DMS153 (cell line): ENCODE data around the gene COBL.

ENCODE experiments used
- DNase-seq: peaks from one replicate; lab custom pipeline; 2025; lab: John Stamatoyannopoulos, UW

COBL gene

DNA sequence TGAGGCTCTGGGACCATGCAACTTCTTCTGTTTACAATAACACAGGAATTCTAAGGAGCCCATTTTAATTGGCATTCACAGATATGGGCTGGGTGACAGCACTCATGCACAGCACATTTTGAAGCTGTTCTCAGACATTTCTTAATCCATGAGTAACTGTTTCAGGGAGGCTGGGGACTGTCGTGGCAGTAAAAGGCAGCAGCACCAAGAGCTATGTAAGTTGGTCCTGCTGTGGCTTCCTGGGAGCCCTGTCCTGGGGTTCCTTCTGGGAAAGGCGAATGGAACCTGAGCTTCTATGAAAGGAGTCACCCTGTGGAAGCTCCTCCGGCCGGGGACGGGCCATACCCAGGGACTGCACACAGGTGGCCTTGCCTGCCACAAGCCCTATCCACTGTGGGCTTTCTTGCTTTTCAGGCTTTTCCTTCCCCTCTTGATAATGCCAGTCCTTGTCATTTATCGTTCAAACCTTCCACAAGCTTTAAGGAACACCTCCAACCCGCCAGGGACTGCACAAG is 40.5 kb downstream of the COBL start:
- no peak for DNase-seq

DNA sequence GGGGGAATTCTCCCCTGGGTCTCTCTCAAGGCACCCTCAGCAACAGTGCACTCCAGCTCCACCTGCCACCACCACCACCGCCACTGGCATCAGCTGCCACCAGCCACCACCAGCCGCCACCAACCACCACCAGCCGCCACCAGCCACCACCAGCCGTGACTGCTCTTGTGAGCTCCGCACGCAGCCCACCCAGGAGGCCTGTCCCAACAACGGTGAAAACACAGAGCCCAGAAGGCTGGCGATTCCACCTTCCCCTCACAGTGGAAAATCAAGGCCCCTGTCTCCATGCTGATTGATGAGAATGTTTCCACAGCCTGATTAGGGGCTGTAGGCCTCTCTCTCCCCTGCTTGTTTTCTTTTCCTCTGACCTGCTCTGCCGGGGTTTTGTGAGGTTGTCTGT is 41.1 kb downstream of the COBL start:
- DNase-seq: no peak

DNA sequence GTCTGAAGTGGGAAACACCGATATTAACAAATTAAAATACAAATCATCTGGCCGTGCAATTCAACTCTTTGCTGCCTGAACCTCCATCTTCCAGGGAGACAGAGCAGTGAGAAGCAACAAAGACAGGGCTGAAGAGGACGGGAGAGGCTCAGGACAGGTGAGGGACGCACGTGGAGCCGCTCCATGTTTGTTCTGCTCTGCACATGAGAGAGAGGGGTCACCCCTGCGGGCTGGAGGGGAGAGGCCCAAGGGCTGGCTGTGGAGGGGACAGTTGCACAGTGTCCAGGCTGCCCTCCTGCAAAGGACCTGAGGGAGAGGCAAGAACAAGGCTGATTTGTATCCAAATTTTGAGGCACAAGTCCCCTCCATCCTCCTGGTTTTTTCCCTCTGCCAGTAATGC is 41.7 kb downstream of the COBL start:
- no peak for DNase-seq

DNA sequence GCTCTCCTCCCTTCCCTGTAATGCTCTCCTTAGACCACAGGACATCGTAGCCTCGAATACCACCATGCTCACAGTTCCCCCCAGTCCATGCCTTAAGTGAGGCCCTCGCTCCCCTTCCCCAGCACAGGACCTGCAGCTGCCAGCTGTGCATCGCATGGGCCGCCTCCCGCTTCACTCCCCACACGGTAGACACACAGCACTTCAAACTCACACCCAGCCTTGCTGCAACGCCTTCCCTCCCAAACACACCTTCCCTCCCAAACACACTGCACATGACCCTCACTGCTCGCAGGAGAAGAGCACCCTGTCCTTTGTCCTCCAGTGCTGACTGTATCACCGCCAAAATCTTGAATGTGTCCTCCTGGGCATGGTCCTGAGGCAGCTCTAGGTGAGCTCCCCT is 42.6 kb downstream of the COBL start:
- no peak for DNase-seq

DNA sequence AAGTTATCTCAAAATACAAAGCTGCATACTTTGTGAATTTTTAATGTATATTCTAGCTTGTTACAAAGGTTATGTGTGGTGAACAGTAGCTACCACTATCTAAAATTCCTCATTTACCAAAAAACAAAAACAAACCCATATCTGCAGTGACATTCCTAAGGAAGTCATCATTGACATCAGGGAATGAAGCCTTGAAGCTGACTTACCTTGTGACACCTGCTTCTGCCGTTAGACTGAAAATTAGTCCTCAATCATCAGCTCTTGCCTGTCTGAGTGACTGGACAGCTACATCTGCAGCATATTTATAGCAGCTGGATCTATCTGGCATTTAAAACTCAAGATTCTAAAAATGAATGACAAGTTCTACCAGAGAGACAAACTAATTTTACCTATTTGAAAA is 43.2 kb downstream of the COBL start:
- DNase-seq: no peak

DNA sequence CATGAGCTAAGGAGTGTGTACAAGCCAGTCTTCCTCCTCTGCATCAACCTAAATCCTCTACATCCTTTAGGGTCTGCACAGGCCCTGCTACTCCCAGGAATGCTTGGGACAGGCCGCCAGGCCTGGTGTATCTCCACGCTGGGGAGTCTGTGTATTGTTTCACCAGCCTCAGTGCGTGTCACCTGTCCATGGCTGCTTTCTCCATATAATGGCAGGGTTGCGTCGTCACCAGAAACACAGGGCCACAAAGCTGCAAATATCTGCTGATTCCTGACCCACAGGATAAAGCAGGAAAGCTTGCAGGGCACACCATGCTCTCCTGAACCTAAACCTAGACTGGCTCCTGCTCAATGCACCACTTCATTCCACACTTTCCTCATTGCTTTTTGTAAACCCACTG is 45.6 kb downstream of the COBL start:
- DNase-seq: no peak

DNA sequence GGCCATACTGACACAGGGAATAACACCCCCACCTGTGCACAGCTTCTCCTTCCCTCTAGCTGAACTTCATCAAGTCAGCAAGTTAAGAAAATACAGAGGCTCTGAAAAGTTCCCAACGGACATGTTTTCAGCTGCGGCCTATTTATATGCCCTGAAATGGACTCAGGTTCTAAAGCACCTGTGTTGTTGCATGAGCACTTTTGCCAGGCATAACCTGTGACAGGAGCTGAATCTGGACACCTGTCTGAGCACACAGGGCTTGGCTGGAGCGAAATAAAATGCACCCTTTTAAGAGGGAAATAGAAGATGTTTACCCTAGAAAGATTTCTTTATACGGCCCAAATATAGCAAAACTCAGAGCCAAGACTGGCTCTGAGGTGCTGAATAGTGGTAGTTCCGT is 46.7 kb downstream of the COBL start:
- no peak for DNase-seq

DNA sequence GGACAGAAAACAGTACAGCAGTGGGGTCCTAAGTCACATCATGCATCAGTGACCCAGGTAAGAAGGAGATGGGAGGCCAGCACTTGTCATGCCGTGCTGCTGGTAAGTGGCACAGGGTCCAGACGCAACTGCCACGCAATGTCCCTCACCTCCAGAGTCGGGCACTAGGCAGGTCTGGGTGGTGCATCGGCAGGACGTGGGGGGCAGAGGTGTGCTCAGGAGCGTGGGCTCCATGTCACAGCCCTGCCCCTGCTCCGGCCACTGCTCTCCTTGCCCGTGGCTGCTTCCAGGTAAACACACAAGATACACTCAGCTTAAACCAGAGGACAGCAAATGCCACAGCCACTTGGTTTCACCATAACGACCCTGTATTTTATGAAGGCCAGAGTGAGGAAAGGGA is 47.3 kb downstream of the COBL start:
- DNase-seq: no peak

DNA sequence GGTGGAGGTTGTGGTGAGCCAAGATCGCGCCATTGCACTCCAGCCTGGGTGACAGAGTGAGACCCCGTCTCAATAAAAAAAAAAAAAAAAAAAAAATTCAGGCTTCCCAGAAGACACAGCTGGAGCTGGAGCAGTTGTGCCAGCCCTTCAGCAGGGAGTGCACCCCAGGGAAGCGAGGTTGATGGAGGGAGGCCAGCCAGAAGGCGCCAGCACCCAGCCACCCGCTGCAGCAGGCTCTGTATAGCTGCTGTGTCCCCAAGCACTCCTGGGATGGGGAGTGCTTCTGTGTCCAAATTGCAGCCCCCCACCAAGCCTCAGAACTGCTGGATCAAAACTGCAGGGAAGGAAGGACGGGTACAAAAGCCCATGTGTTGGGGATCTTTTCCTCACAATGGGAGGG is 47.8 kb downstream of the COBL start:
- no peak for DNase-seq

DNA sequence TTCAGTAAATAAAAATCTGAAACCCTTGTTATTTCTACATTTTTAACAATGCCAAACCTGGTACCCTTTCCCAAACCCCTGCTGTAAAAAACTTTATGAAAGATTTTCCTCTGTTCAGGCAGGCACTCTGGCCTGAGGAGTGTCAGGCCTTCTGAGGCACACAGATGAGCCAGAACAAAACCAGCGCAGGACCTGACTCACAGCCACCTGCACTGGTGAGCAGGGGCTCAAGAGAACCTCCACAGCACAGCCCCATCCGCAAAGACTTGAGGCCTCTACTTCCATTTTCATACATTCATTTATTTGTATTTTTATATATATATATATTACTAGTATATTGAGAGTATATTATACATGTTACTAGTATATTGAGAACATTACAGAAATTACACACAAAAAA is 49.4 kb downstream of the COBL start:
- no peak for DNase-seq

DNA sequence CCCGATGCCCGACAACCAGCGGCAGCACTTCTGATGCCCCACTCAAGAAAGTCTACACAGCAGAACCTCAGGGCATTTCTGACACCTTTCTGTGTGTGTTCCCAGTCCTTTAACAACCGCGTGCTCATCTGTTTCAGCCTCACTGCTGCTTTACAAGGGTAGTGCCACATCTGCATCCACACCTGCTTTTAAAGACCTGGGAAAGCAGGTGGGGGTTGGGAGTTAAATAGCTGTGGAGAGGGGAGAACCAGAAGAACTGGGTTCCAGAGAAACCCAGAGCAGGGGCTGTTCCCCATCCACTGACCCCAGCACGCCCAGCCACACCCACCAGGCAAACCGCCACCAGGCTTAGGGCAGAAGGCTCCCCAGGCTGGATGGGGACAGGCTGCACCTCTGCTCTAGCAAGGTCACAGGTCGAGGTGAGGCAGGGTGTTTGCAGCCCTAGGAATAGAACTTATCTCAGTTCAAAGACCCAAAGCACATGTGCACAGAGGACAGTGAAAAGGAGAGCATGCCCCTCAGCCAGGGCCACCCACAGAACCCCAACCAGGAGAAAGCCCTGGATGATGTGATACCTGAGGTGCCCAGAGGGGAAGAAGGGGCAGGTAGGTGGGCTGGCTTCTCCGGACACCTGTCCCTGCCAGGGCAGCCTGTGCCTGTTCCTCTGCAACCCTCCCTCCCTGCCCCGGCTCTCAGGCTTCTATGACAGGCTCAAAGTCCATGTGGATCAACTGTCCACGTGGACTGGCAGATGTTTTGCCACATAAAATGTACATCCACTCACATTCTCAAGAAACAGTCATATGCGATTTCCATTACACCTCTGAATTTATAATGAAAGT is 51.3 kb downstream of the COBL start:
- no peak for DNase-seq

DNA sequence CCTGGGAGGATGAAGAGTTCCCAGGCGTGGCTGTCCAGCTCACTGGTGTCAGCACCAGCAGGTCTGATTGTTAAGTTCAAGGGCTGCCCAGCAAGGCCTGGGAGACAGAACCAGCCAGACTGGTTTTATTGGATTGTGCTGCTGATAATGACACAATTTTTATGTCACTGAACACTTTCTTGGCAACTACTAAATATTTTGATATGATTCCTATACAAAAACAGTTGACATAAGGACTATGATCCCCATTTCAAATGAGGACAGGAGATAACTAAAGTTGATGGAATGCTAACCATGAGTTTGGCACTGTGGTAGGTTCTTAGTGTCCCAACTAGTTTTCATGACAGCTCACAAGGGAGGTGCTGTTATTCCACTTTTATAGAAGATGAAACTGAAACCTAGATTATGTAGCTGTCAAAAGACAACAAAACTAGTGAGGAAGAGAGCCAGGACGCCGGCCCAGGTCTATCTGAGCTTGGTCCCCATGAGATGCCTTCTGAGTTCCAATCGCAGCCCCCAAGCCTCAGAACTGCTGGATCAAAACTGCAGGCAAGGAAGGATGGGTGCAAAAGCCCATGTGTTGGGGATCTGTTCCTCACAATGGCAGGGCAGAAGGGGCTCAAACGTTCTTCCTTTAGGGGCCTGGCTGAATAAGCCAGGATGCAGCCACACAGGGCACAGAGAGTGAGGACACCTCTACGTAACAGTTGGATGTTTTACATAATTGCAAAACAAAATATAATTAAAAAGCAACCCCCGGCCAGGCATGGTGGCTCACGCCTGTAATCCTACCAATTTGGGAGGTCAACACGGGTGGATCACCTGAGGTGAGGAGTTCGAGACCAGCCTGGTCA is 52.8 kb downstream of the COBL start:
- peak; percentile 58 for DNase-seq

DNA sequence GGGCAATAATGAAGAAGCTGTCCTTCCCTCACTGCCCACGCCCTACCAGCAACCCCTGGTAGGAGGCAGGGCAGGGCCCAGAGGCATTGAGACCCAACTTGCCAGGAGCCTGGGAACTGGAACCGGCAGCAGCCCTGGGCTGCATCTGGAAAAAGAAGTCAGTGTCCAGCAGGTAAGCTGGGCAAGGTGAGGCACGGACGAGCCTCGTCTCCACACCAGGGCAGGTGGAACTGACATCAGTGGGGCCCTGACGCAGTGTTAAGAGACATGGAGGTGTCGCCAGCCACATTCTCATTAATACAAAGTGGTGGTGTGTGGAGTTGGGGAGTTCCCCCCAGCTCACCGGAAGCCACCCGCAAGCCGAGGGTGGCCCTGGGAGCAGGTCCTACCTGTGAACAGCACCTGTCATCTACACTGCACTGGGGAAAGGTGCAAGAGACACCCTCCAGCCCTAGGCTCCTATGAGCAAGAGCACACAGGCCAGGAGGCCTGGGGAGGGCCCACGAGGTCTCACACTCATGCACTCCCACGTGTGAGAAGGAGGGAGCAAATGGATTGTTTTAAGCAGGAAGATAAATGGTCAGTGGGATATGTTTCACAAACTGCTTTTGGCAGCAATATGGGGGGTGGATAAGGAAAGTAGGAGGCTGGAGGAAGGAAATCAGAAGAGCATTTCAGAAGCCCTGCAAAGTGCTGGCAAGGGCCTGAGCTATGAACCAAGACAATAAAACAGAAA is 53.6 kb downstream of the COBL start:
- no peak for DNase-seq

DNA sequence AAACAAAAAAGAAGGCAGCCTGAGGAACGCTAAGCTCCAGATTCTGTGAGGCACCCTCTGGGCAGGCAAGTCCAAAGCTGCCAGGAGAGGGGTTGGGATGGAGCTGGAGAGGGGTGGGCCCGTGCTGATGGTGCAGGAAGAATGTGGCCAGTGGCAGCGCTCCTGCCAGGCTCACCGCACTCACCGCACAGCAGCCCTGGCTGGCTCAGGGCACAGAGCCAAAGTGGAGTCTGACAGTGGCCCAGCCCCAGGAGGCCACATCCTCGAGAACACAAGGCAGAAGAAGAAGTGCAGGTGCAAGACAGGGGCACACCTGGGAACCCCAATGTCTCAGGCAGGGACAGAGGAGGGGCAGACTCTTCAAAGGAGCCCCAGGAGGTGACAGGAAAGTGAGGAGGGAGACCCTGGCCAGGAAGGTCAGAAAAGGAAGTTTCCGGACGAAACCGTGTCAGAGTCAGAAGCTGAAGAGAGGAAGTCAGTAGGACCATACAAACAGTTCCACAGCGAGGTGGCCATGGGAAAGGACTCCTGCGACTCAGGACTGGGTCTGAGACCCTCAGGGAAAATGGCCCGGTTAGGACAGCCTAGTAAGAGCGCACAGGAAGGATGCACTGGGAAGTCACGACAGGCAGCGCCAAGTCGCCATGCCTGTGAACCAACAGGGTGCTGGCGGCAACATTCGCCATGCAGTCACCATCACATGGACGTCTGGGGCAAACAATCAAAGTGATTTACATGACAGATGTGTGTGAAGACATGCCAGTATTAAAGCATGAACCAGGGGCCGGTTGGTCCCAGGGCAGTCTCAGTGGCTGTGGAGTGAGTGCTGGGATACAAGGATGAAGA is 54.4 kb downstream of the COBL start:
- DNase-seq: no peak

DNA sequence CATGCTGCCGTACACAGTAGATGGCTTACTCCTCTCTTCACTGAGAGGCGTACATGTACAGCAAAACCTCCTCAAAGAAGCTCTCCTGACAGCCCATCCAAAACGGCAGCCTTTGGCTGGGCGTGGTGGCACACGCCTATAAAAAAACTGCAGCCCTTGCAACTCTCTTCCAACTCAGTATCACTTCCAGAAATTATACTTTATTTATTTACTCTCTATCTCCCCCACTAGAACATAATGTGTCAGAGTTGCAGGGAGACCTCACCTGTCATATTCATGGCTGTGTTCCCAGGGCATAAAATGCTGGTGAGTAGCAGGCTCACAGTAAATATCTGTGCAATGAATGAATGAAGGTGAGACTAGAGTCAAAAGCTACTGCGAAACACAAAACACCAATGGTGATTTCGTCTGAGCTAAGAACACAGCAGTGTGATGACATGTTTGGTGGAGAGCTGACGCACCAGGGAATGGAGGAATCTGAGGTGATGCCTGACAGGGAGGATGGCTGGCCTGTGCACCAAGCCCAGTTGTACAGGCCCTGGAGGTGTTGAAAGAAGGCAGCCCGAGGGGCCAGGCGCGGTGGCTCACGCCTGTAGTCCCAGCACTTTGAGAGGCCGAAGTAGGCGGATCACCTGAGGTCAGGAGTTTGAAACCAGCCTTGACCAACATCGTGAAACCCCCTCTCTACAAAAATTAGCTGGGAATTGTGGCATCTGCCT is 55.3 kb downstream of the COBL start:
- DNase-seq: peak; percentile 42

DNA sequence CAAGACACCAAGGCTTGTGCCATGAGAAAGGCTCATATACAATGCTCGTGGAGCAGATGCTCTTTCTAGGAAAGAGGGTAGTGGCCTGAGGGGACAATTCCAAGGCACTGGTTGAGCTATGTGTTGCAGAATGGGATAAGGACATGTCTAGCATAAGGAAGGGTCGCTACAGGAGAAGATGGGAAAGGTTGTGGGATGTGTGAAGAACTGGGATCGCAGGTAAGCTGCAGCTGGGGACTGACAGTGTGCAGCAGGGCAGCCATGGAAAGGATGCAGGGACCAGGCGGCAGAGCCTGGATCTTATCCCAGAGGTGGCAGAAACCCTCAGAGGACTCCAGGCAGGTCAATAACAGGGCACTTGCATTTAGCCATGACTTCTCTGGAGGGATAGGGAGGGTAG is 56.1 kb downstream of the COBL start:
- DNase-seq: no peak

DNA sequence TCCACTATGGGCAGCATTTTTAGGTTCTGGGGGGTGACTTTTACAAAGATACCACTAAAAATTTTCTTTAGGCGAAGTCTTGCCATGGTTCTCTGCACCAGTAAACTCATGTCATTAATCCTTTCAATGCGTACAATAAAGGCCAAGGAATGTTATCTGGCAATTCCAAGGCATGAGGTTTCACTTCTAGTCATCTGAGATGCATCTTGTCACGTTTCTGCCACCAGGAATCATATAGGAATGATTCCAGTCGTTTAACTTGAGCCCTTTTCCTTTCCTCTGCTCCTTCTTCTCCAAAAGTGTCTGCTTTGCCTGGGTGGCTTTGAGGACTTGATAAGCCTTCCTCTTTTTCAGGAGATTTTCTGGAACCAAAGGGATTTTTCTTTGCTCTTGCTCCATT is 56.8 kb downstream of the COBL start:
- no peak for DNase-seq

DNA sequence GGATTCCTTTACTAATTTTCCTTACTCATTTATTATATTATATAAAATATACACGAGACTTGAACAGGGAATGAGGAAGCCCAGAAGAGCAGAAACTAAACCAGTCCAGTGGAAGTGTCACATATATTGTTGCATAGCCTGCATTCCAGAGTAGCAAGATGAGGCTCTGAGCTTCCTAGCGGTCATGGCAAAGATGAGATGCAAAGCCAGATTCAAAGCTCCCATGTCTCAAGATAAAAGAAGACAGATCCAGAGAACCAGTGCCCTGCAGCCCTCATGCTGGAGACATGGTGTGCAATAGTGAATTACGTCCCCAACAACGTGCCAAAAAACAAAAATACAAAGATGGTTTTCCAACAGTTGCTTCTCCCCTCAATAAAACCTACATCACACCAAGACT is 59.7 kb downstream of the COBL start:
- DNase-seq: no peak

DNA sequence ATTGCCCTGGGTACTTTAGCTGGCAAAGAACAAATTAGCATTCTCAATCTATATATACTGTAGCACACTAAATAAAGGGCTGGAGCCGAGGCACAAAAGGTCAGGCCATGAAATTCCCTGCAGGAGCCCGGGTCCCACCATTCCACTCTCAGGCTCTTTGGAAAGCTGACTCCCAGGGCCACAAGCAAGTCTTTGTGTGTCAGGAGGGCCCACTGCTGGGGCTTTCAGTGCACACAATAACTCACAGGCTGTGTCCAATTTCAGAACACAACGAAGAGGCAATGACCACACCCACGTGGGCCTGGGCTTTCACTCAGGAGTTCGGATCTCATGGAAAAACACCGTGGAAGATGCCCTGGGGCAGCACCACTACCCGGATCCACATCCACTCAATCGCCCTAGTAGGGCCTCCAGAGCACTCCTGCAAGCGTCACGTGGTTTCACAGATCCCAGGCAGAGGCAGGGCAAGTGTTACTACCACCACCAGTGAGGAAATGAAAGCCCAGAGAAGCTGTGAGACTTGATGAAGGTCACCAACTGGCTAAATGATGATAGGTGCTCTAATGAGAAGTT is 60.3 kb downstream of the COBL start:
- no peak for DNase-seq

DNA sequence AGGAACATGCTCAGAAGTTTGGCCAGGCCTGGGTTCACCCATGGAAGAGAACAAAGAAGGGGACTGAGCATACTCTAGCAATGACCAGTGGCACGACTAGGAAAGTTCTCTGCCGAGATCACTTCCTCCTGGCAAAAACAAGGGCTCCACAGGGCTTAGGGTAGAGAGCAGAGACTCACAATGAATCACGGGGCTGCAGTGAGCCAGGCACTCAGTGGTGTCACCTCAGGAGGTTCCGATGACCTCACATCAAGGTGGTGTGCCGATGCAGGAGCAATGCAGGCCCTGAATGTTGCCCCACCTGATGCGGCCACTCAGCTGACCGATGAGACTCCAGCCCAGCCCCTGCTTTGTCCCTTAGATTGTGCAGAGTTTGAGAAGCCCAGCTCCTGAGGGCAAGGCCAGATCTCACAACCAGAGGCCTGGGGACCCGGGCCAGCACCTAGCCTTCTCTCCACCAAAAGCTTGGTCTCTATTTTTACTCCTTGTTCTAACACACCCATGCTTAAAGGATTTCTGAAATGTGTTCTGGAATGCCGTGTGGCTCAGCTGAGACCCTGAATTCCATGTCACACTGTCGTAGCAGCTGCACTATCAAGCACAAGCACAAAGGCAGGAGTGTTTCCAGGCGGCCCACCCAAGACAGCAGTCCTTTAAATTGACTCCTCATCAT is 60.9 kb downstream of the COBL start:
- no peak for DNase-seq
